Measurements from ENCODE around the gene CHCHD4. TPM values are rescaled to one million over a fixed set of nuclear protein-coding genes. Genes with fewer than 3 reads are reported as not detected.

The CHCHD4 gene
- total and polyA plus RNA-seq, 2 of the 8 experiments (the other 6 are each of a cell fraction or from before 2014, with no cell fraction given) = 15.0 to 22.3 TPM

GRCh38 chr3:14150491-14151230, 26.0 kb upstream of the CHCHD4 start:
- H3K4me3 ChIP-seq (ENCODE audit: extremely low read depth in 1 of 4, insufficient read depth in 2 of 4, low read depth in 3 of 4, low read length in 4 of 4) = no peak overlapping the region
- H4K5ac ChIP-seq (ENCODE audit: insufficient read length, low read depth, low read length) = no peak overlapping the region
- H3K79me1 ChIP-seq (ENCODE audit: low read depth, low read length) = no peaks in the 10 kb centered on the region
- H2BK12ac ChIP-seq (ENCODE audit: low read depth, low read length) = no peak overlapping the region
- no peak overlapping the region for H2BK20ac ChIP-seq (ENCODE audit: low read length)
- H4K8ac ChIP-seq (ENCODE audit: extremely low read depth, insufficient read depth, low read length) = no peak overlapping the region
- H2AK5ac ChIP-seq (ENCODE audit: low read depth, low read length) = no peak overlapping the region
- DNase-seq (ENCODE audit: low read depth in 1 of 2, low spot score in 2 of 2) (no peak), FAIRE-seq (no peak)
- 90% methylated on average over 9 of the region's 9 CpGs; no CpG with 5 or more reads in 1 of the 2 experiments for WGBS, 2 experiments (ENCODE audit: extremely low coverage in 1 of 2, insufficient coverage in 1 of 2, insufficient read length in 1 of 2, insufficient replicate concordance in 2 of 2, low coverage in 1 of 2, low lambda C conversion rate in 2 of 2, missing lambda C conversion rate in 1 of 2)
- no peaks in the 10 kb centered on the region for H3K79me2 ChIP-seq (ENCODE audit: control insufficient read depth in 1 of 2, insufficient read depth in 2 of 2, low read length in 2 of 2)
- H3K9me3 ChIP-seq (ENCODE audit: insufficient read depth in 2 of 2, low read depth in 1 of 2, low read length in 1 of 2) = no peaks in the 10 kb centered on the region
- TF ChIP-seq TAF1 (IDR thresholded peaks at IDR 0.05; ENCODE audit: low read depth, low read length) (no peak), EGR1 (IDR thresholded peaks at IDR 0.05; ENCODE audit: borderline replicate concordance, low read depth, low read length) (no peak), RAD21 (IDR thresholded peaks at IDR 0.05 in 1 of 2, conservative IDR thresholded peaks at IDR 0.05 in 1 of 2; ENCODE audit: low read depth in 2 of 2, low read length in 2 of 2) (no peak), KDM5A (IDR thresholded peaks at IDR 0.05; ENCODE audit: low read length) (no peak), CHD2 (IDR thresholded peaks at IDR 0.05; ENCODE audit: low read length) (no peak), SP1 (IDR thresholded peaks at IDR 0.05; ENCODE audit: low read depth, low read length) (no peak), TCF12 (IDR thresholded peaks at IDR 0.05; ENCODE audit: low read depth, low read length) (no peak), GABPA (IDR thresholded peaks at IDR 0.05; ENCODE audit: borderline replicate concordance, insufficient read depth, low read length) (no peak), JUN (IDR thresholded peaks at IDR 0.05; ENCODE audit: low read depth, low read length) (no peak), TEAD4 (IDR thresholded peaks at IDR 0.05; ENCODE audit: low read depth, low read length) (no peak), YY1 (IDR thresholded peaks at IDR 0.05; ENCODE audit: low read depth, low read length) (no peak), CBX8 (IDR thresholded peaks at IDR 0.05; ENCODE audit: borderline replicate concordance, low read depth, low read length) (no peak)
- ChIA-PET POLR2A (ENCODE audit: partially characterized antibody) (interaction anchor here (0.8 to 3.1 kb wide), 5 partner anchors 9 to 28 kb away, joined by 3 to 17 read pairs (median 3); partner anchors contain the start of genes CHCHD4, LSM3, TMEM43 and XPC), CTCF (ENCODE audit: partially characterized antibody) (interaction anchor here (0.5 to 3.6 kb wide), 11 partner anchors 12 to 260 kb away, joined by 3 to 24 read pairs (median 4); partner anchors contain the start of genes CHCHD4 and TMEM43)
- no peaks in the 10 kb centered on the region for H3K27me3 ChIP-seq (replicated peaks in 1 of 4; ENCODE audit: control insufficient read depth in 3 of 4, extremely low read depth in 1 of 4, insufficient read depth in 3 of 4, low read length in 3 of 4)
- no peak overlapping the region for H4K91ac ChIP-seq (replicated peaks; ENCODE audit: insufficient read length, low read length)
- H3K14ac ChIP-seq (ENCODE audit: insufficient read length) = no peak overlapping the region
- H3K23me2 ChIP-seq (ENCODE audit: low read depth, low read length) = no peaks in the 10 kb centered on the region; the same call in 1 of the 2 replicates
- H2AFZ ChIP-seq (ENCODE audit: low read length) = no peak overlapping the region
- no peak overlapping the region for H3K56ac ChIP-seq (replicated peaks; ENCODE audit: insufficient read length, low read depth, low read length)
- H3K9ac ChIP-seq (replicated peaks in 1 of 4; ENCODE audit: extremely low read depth in 1 of 4, low read depth in 3 of 4, low read length in 3 of 4) = no peak overlapping the region
- peaks cover 0 to 17% (median 10%) of the 10 kb centered on the region in 4 experiments; a peak in 6 of 8 replicates for H3K36me3 ChIP-seq (ENCODE audit: control insufficient read depth in 2 of 4, insufficient read depth in 4 of 4, low read length in 3 of 4)
- no peak overlapping the region for H3K27ac ChIP-seq (ENCODE audit: low read depth, low read length)
- peaks cover 0 to 14% (median 9%) of the 10 kb centered on the region in 4 experiments; a peak in 6 of 7 replicates for H3K4me1 ChIP-seq (replicated peaks in 1 of 4; ENCODE audit: control insufficient read depth in 3 of 4, insufficient read depth in 4 of 4, low read length in 3 of 4)
- H3K4me2 ChIP-seq (ENCODE audit: insufficient read depth in 1 of 2, low read depth in 2 of 2, low read length in 2 of 2) = no peak overlapping the region
- H3K18ac ChIP-seq (ENCODE audit: extremely low read depth, low read length) = no peak overlapping the region
- H2BK5ac ChIP-seq (ENCODE audit: low read depth, low read length) = no peak overlapping the region
- peaks cover 7 to 8% of the 10 kb centered on the region in 2 experiments for H4K20me1 ChIP-seq (replicated peaks in 1 of 2; ENCODE audit: control insufficient read depth in 1 of 2, insufficient read depth in 2 of 2, low read length in 2 of 2)
- no peak overlapping the region for H3K4ac ChIP-seq (replicated peaks; ENCODE audit: insufficient read length, low read depth, low read length)
- no peak overlapping the region for H3K23ac ChIP-seq (ENCODE audit: insufficient read length)
- no peak overlapping the region for H2BK120ac ChIP-seq (replicated peaks; ENCODE audit: low read depth, low read length)
- no peak overlapping the region for H2BK15ac ChIP-seq (ENCODE audit: low read length)

All from H1 (cell line).